HCT116 (cell line): ENCODE measurements around the gene ASPRV1. TPM values are rescaled to one million over a fixed set of nuclear protein-coding genes. Genes with fewer than 3 reads are reported as not detected.

Experiments used
- ATAC-seq: fragments of 200-7000 bp; cut with Tn5 transposase; 2 replicates; pipeline ENCODE4 v1.9.1; 2020; ENCODE audit warnings: mild to moderate bottlenecking, moderate library complexity
- BruUV-seq: library from RNA; stranded (reverse); fragments of 400-500 nt; replicated peaks from 2 replicates; lab custom pipeline; 2021; lab: Mats Ljungman, UMichigan
- CTCF ChIA-PET: fragments of 300-600 bp; sonication (Branson Sonifier 250); formaldehyde crosslinking; loops from one replicate; lab custom pipeline; 2021; ENCODE audit warnings: antibody characterized with exemption; lab: Charles Lee
- POLR2A ChIA-PET: fragments of 300-600, 350-600 bp; sonication (Branson Sonifier 250); formaldehyde crosslinking; loops from one replicate; lab custom pipeline; 2021; ENCODE audit warnings: antibody characterized with exemption; lab: Charles Lee
- RAD21 ChIA-PET, 2 experiments: fragments of 300-600 bp; sonication (Branson Sonifier 250); formaldehyde crosslinking; loops; one replicate each; lab custom pipeline; 2023; ENCODE audit warnings: low total read pairs in 2 of 2; ENCODE audit not compliant: uncharacterized antibody in 2 of 2, unreplicated experiment in 2 of 2, low non-redundant PET in 1 of 2; lab: Charles Lee
- DNase-seq: peaks from one replicate; pipeline ENCODE4 v3.0.0-alpha.2; 2010; ENCODE audit warnings: low read depth, low spot score
- H2AFZ ChIP-seq: fragments of 200-600 bp; shearing (Covaris generic), sonication (generic); 2 replicates; pipeline ENCODE4 v1.6.1; 2017; ENCODE audit warnings: low read depth, mixed run types, mixed read lengths, antibody characterized with exemption, low read length; ENCODE audit not compliant: poor library complexity, severe bottlenecking
- H3K27ac ChIP-seq: 2 replicates; pipeline ENCODE4 v1.5.1; 2012; ENCODE audit warnings: low read depth, low read length
- H3K27me3 ChIP-seq: fragments of 200-600 bp; sonication (generic); 2 replicates; pipeline ENCODE4 v1.6.1; 2016; ENCODE audit warnings: mixed run types, low read length, mixed read lengths; ENCODE audit not compliant: insufficient read depth
- H3K36me3 ChIP-seq, 2 experiments: fragments of 200-500 bp in 1 of 2; fragments of 200-600 bp in 1 of 2; sonication (Bioruptor generic) in 1 of 2; sonication (generic) in 1 of 2; 2 replicates each; pipeline versions ENCODE4 v1.5.1 to v1.6.1; 2014 to 2016; ENCODE audit warnings: low read length in 2 of 2, inconsistent platforms in 1 of 2, mixed read lengths in 1 of 2, mixed run types in 1 of 2; ENCODE audit not compliant: insufficient read depth in 2 of 2, control insufficient read depth in 1 of 2
- H3K4me1 ChIP-seq, 2 experiments: fragments of 200-600 bp in 1 of 2; sonication (generic) in 1 of 2; 2 replicates each; pipeline versions ENCODE4 v1.5.1 to v1.6.1; 2012 to 2017; ENCODE audit warnings: low read length in 2 of 2, inconsistent platforms in 1 of 2, mild to moderate bottlenecking in 1 of 2, mixed read lengths in 1 of 2, mixed run types in 1 of 2, moderate library complexity in 1 of 2; ENCODE audit not compliant: insufficient read depth in 2 of 2, control insufficient read depth in 1 of 2
- H3K4me2 ChIP-seq: fragments of 200-600 bp; sonication (generic); 2 replicates; pipeline ENCODE4 v1.6.1; 2017; ENCODE audit warnings: mixed run types, low read length, mixed read lengths
- H3K4me3 ChIP-seq, 2 experiments: fragments of 200-600 bp in 1 of 2; sonication (generic) in 1 of 2; replicated peaks in 1 of 2; 2 replicates each; pipeline ENCODE4 v1.5.1; 2011 to 2016; ENCODE audit warnings: low read length in 2 of 2, control low read depth in 1 of 2, low read depth in 1 of 2, mild to moderate bottlenecking in 1 of 2, mixed read lengths in 1 of 2, mixed run types in 1 of 2
- H3K79me2 ChIP-seq: fragments of 200-600 bp; sonication (generic); 2 replicates; pipeline ENCODE4 v1.6.1; 2017; ENCODE audit warnings: mild to moderate bottlenecking, mixed run types, low read length, moderate library complexity, mixed read lengths; ENCODE audit not compliant: insufficient read depth
- H3K9ac ChIP-seq: fragments of 200-600 bp; sonication (generic); 2 replicates; pipeline ENCODE4 v1.6.1; 2016; ENCODE audit warnings: low read length, mixed read lengths
- H3K9me2 ChIP-seq: fragments of 200-600 bp; sonication (generic), shearing (Covaris generic); 2 replicates; pipeline ENCODE4 v1.6.1; 2017; ENCODE audit warnings: mixed run types, mild to moderate bottlenecking, moderate library complexity; ENCODE audit not compliant: insufficient read depth
- H3K9me3 ChIP-seq, 2 experiments: fragments of 200-500 bp in 1 of 2; fragments of 200-600 bp in 1 of 2; sonication (Bioruptor generic) in 1 of 2; sonication (generic) in 1 of 2; 2 replicates each; pipeline ENCODE4 v1.6.1; 2014 to 2017; ENCODE audit warnings: low read length in 2 of 2, mixed read lengths in 2 of 2, inconsistent platforms in 1 of 2, low read depth in 1 of 2, mild to moderate bottlenecking in 1 of 2, mixed run types in 1 of 2, moderate library complexity in 1 of 2; ENCODE audit not compliant: control insufficient read depth in 1 of 2, insufficient read depth in 1 of 2
- H4K20me1 ChIP-seq: fragments of 200-600 bp; sonication (generic), shearing (Covaris generic); 2 replicates; pipeline ENCODE4 v1.6.1; 2017; ENCODE audit warnings: mixed run types, mild to moderate bottlenecking, moderate library complexity; ENCODE audit not compliant: insufficient read depth
- CEBPB ChIP-seq: IDR thresholded peaks from 2 replicates; pipeline ENCODE4 v1.6.1; 2012; ENCODE audit warnings: low read depth
- EGR1 ChIP-seq: IDR thresholded peaks from 2 replicates; pipeline ENCODE4 v1.6.1; 2012; ENCODE audit warnings: low read depth
- ELF1 ChIP-seq: IDR thresholded peaks from 2 replicates; pipeline ENCODE4 v1.6.1; 2012; ENCODE audit warnings: low read depth, borderline replicate concordance
- EZH2 ChIP-seq: fragments of 200-600 bp; sonication (generic); IDR thresholded peaks from 2 replicates; pipeline ENCODE4 v1.6.1; 2017; ENCODE audit warnings: antibody characterized with exemption, mixed run types
- EZH2phosphoT487 ChIP-seq: fragments of 200-600 bp; IDR thresholded peaks from 2 replicates; pipeline ENCODE4 v1.6.1; 2018; ENCODE audit warnings: antibody characterized with exemption, borderline replicate concordance
- FOSL1 ChIP-seq: IDR thresholded peaks from 2 replicates; pipeline ENCODE4 v1.6.1; 2012; ENCODE audit warnings: low read depth
- JUND ChIP-seq: IDR thresholded peaks from 2 replicates; pipeline ENCODE4 v1.6.1; 2012
- POLR2AphosphoS5 ChIP-seq: IDR thresholded peaks from 2 replicates; pipeline ENCODE4 v1.6.1; 2011; ENCODE audit warnings: mild to moderate bottlenecking, low read depth, low read length, moderate library complexity
- RAD21 ChIP-seq: IDR thresholded peaks from 2 replicates; pipeline ENCODE4 v1.6.1; 2012; ENCODE audit warnings: low read depth, mild to moderate bottlenecking
- SP1 ChIP-seq: IDR thresholded peaks from 2 replicates; pipeline ENCODE4 v1.6.1; 2012; ENCODE audit warnings: low read depth
- TCF7L2 ChIP-seq: IDR thresholded peaks from 2 replicates; pipeline ENCODE4 v1.7.0; 2011; ENCODE audit warnings: borderline replicate concordance, inconsistent platforms; ENCODE audit not compliant: insufficient read depth, insufficient read length; ENCODE audit errors: extremely low read depth
- ZFX ChIP-seq: fragments of 450-650 bp; IDR thresholded peaks from 2 replicates; pipeline ENCODE4 v1.6.1; 2017
- ZNF274 ChIP-seq: fragments of 200-500 bp; sonication (Bioruptor generic); IDR thresholded peaks from 2 replicates; pipeline ENCODE4 v1.6.1; 2014; ENCODE audit warnings: mild to moderate bottlenecking, low read depth, low read length, inconsistent platforms
- intact Hi-C: fragments of 100-400 bp; cut with micrococcal nuclease; formaldehyde crosslinking; loops from 2 replicates; pipeline ENCODE4 v1.10.0; 2022
- total RNA-seq: library from RNA; stranded (reverse); gene quantifications from one replicate; pipeline ENCODE4 v1.2.1, GENCODE V29; 2021; ENCODE audit not compliant: unreplicated experiment
- TF ChIP-seq, protein P1 (sequence below): IDR thresholded peaks from 2 replicates; pipeline ENCODE4 v1.6.1; 2012; ENCODE audit warnings: low read depth
- TF ChIP-seq, protein P2 (sequence below): IDR thresholded peaks from 2 replicates; pipeline ENCODE4 v1.6.1; 2012
- TF ChIP-seq, protein P3 (sequence below): IDR thresholded peaks from 2 replicates; pipeline ENCODE4 v1.6.1; 2011; ENCODE audit warnings: mild to moderate bottlenecking, low read length, moderate library complexity; ENCODE audit not compliant: insufficient replicate concordance; ENCODE audit errors: extremely low read depth
- TF ChIP-seq, protein P4 (sequence below): IDR thresholded peaks from 2 replicates; pipeline ENCODE4 v1.6.1; 2012
- TF ChIP-seq, protein P5 (sequence below), 3 experiments: fragments of 200-600 bp in 1 of 3; sonication (generic) in 1 of 3; IDR thresholded peaks in 2 of 3; conservative IDR thresholded peaks in 1 of 3; 2 replicates each; pipeline ENCODE4 v1.5.1; 2012 to 2017; ENCODE audit warnings: low read depth in 2 of 3, low read length in 2 of 3, antibody characterized with exemption in 1 of 3, borderline replicate concordance in 1 of 3, control low read depth in 1 of 3, mild to moderate bottlenecking in 1 of 3, mixed read lengths in 1 of 3, mixed run types in 1 of 3, moderate library complexity in 1 of 3; ENCODE audit not compliant: insufficient read depth in 1 of 3

ASPRV1 gene
- total RNA-seq, 1 experiment from 2014 or later: 1.1 TPM

DNA sequence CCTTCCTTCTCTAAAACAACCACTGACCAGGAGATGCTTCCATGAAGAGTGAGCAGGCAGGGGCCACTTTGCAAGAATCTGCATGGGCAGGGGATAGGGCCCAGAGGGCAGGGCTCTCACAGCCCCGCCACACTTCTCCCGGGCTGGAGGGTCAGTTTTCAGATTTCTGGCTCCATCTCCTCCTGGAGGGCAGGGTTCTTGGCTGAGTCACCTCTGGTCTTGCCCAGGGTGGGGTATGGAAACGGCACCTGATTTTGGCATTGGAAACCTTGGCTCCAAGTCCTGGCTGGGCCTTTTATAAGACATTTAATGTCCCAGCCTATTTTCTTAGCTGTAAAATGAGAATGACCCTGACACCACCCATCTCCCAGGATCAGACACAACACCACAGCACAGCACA is 27.6 kb upstream of the ASPRV1 start:
- no peaks in the 10 kb centered on the region for H3K9me2 ChIP-seq
- H2AFZ ChIP-seq: no peak overlapping the region
- ChIA-PET CTCF (no interaction called here), POLR2A (no interaction called here), RAD21 (no interaction called here)
- TF ChIP-seq, protein P1, sequence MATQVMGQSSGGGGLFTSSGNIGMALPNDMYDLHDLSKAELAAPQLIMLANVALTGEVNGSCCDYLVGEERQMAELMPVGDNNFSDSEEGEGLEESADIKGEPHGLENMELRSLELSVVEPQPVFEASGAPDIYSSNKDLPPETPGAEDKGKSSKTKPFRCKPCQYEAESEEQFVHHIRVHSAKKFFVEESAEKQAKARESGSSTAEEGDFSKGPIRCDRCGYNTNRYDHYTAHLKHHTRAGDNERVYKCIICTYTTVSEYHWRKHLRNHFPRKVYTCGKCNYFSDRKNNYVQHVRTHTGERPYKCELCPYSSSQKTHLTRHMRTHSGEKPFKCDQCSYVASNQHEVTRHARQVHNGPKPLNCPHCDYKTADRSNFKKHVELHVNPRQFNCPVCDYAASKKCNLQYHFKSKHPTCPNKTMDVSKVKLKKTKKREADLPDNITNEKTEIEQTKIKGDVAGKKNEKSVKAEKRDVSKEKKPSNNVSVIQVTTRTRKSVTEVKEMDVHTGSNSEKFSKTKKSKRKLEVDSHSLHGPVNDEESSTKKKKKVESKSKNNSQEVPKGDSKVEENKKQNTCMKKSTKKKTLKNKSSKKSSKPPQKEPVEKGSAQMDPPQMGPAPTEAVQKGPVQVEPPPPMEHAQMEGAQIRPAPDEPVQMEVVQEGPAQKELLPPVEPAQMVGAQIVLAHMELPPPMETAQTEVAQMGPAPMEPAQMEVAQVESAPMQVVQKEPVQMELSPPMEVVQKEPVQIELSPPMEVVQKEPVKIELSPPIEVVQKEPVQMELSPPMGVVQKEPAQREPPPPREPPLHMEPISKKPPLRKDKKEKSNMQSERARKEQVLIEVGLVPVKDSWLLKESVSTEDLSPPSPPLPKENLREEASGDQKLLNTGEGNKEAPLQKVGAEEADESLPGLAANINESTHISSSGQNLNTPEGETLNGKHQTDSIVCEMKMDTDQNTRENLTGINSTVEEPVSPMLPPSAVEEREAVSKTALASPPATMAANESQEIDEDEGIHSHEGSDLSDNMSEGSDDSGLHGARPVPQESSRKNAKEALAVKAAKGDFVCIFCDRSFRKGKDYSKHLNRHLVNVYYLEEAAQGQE: no peak
- TF ChIP-seq EZH2phosphoT487 (no peak), EZH2 (no peak), ZNF274 (no peak), JUND (no peak), EGR1 (no peak), TCF7L2 (no peak), ZFX (no peak), RAD21 (no peak), SP1 (no peak), POLR2AphosphoS5 (no peak), FOSL1 (no peak), ELF1 (no peak), CEBPB (no peak)
- TF ChIP-seq, protein P2, sequence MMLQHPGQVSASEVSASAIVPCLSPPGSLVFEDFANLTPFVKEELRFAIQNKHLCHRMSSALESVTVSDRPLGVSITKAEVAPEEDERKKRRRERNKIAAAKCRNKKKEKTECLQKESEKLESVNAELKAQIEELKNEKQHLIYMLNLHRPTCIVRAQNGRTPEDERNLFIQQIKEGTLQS: no peak
- TF ChIP-seq, protein P3, sequence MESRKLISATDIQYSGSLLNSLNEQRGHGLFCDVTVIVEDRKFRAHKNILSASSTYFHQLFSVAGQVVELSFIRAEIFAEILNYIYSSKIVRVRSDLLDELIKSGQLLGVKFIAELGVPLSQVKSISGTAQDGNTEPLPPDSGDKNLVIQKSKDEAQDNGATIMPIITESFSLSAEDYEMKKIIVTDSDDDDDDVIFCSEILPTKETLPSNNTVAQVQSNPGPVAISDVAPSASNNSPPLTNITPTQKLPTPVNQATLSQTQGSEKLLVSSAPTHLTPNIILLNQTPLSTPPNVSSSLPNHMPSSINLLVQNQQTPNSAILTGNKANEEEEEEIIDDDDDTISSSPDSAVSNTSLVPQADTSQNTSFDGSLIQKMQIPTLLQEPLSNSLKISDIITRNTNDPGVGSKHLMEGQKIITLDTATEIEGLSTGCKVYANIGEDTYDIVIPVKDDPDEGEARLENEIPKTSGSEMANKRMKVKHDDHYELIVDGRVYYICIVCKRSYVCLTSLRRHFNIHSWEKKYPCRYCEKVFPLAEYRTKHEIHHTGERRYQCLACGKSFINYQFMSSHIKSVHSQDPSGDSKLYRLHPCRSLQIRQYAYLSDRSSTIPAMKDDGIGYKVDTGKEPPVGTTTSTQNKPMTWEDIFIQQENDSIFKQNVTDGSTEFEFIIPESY: no peak
- TF ChIP-seq, protein P4, sequence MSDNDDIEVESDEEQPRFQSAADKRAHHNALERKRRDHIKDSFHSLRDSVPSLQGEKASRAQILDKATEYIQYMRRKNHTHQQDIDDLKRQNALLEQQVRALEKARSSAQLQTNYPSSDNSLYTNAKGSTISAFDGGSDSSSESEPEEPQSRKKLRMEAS: no peak
- TF ChIP-seq, protein P5, sequence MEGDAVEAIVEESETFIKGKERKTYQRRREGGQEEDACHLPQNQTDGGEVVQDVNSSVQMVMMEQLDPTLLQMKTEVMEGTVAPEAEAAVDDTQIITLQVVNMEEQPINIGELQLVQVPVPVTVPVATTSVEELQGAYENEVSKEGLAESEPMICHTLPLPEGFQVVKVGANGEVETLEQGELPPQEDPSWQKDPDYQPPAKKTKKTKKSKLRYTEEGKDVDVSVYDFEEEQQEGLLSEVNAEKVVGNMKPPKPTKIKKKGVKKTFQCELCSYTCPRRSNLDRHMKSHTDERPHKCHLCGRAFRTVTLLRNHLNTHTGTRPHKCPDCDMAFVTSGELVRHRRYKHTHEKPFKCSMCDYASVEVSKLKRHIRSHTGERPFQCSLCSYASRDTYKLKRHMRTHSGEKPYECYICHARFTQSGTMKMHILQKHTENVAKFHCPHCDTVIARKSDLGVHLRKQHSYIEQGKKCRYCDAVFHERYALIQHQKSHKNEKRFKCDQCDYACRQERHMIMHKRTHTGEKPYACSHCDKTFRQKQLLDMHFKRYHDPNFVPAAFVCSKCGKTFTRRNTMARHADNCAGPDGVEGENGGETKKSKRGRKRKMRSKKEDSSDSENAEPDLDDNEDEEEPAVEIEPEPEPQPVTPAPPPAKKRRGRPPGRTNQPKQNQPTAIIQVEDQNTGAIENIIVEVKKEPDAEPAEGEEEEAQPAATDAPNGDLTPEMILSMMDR (IDR thresholded peaks at IDR 0.05 in 2 of 3, conservative IDR thresholded peaks at IDR 0.05 in 1 of 3; ENCODE audit: borderline replicate concordance in 1 of 3, insufficient read depth in 1 of 3, low read depth in 2 of 3, low read length in 2 of 3): no peak
- BruUV-seq: no TSS peak
- peaks cover 9 to 14% of the 10 kb centered on the region in 2 experiments for H3K4me1 ChIP-seq
- H3K9me3 ChIP-seq: no peaks in the 10 kb centered on the region
- H3K36me3 ChIP-seq: no peaks in the 10 kb centered on the region
- H4K20me1 ChIP-seq: no peaks in the 10 kb centered on the region
- H3K4me3 ChIP-seq: no peak overlapping the region
- no peaks in the 10 kb centered on the region for H3K79me2 ChIP-seq
- intact Hi-C loops: no loop called here
- no peak overlapping the region; the same call in 1 of the 2 replicates for H3K9ac ChIP-seq
- DNase-seq: no peak
- peak; percentile 46 for ATAC-seq
- peak overlapping the region; percentile 23; the same call in 1 of the 2 replicates for H3K27ac ChIP-seq
- peak overlapping the region; percentile 41 for H3K4me2 ChIP-seq
- H3K27me3 ChIP-seq: no peaks in the 10 kb centered on the region
